Naive thymus-derived CD4-positive, alpha-beta T cell (primary cell): ENCODE measurements around the gene HPS4. TPM values are rescaled to one million over a fixed set of nuclear protein-coding genes. Genes with fewer than 3 reads are reported as not detected.
"Not testable (repeated sequence)": the region's sequence is repeated elsewhere in the genome, so short reads cannot be mapped to it uniquely, and the experiment has no call there.

Experiments
- ATAC-seq: fragments of 150-1000 bp; cut with Tn5 transposase; 2 replicates; pipeline ENCODE4 v1.10.0; 2021; ENCODE audit warnings: mild to moderate bottlenecking, moderate library complexity
- CTCF ChIA-PET: fragments of 350-600 bp; sonication (Branson Sonifier 250); formaldehyde crosslinking; loops from one replicate; lab custom pipeline; 2021; ENCODE audit warnings: antibody characterized with exemption; lab: Charles Lee
- POLR2A ChIA-PET: fragments of 350-600 bp; sonication (Branson Sonifier 250); formaldehyde crosslinking; loops from one replicate; lab custom pipeline; 2021; ENCODE audit warnings: antibody characterized with exemption, inconsistent platforms; lab: Charles Lee
- DNase-seq, 9 donors: peaks; one replicate each; pipeline versions ENCODE4 v3.0.0 to v3.0.0-alpha.2; 2020 to 2022; ENCODE audit warnings: mixed read lengths in 1 of 9
- H3K27ac ChIP-seq: one replicate; pipeline ENCODE4 v1.7.0; 2013; ENCODE audit warnings: mild to moderate bottlenecking, low read depth, low read length, moderate library complexity
- H3K27me3 ChIP-seq, 2 donors: one replicate each; pipeline ENCODE4 v1.7.0; 2013; ENCODE audit warnings: low read length in 2 of 2, mild to moderate bottlenecking in 2 of 2, moderate library complexity in 2 of 2; ENCODE audit not compliant: control insufficient read depth in 2 of 2, insufficient read depth in 2 of 2
- H3K36me3 ChIP-seq, 3 experiments: 1 replicate in 2 of 3; 2 replicates in 1 of 3; pipeline ENCODE4 v1.7.0; 2013; ENCODE audit warnings: low read length in 3 of 3, mild to moderate bottlenecking in 3 of 3, moderate library complexity in 1 of 3; ENCODE audit not compliant: insufficient read depth in 3 of 3, control insufficient read depth in 2 of 3
- H3K4me1 ChIP-seq, 2 donors: one replicate each; pipeline ENCODE4 v1.7.0; 2013; ENCODE audit warnings: low read length in 2 of 2, mild to moderate bottlenecking in 2 of 2, moderate library complexity in 1 of 2; ENCODE audit not compliant: control insufficient read depth in 2 of 2, insufficient read depth in 2 of 2
- H3K4me3 ChIP-seq: 2 replicates; pipeline ENCODE4 v1.7.0; 2013; ENCODE audit warnings: mild to moderate bottlenecking, low read length
- H3K9me3 ChIP-seq, 3 experiments: 1 replicate in 2 of 3; 2 replicates in 1 of 3; pipeline ENCODE4 v1.7.0; 2013; ENCODE audit warnings: low read length in 3 of 3; ENCODE audit not compliant: control insufficient read depth in 2 of 3
- H3K27ac Mint-ChIP-seq, 9 donors: one replicate each; pipeline ENCODE4 v1.8.0; 2020 to 2022; ENCODE audit warnings: mixed read lengths in 9 of 9, mild to moderate bottlenecking in 8 of 9, moderate library complexity in 5 of 9, inconsistent platforms in 2 of 9
- H3K27me3 Mint-ChIP-seq, 5 donors: one replicate each; pipeline ENCODE4 v1.8.0; 2021 to 2022; ENCODE audit warnings: mixed read lengths in 5 of 5, mild to moderate bottlenecking in 1 of 5
- H3K36me3 Mint-ChIP-seq, 5 donors: one replicate each; pipeline ENCODE4 v1.8.0; 2020 to 2022; ENCODE audit warnings: mixed read lengths in 5 of 5, mild to moderate bottlenecking in 3 of 5, inconsistent platforms in 1 of 5
- H3K4me1 Mint-ChIP-seq, 7 donors: one replicate each; pipeline ENCODE4 v1.8.0; 2020 to 2022; ENCODE audit warnings: mixed read lengths in 7 of 7, mild to moderate bottlenecking in 3 of 7, inconsistent platforms in 1 of 7
- H3K4me3 Mint-ChIP-seq, 10 donors: one replicate each; pipeline ENCODE4 v1.8.0; 2020 to 2022; ENCODE audit warnings: mild to moderate bottlenecking in 10 of 10, mixed read lengths in 10 of 10, moderate library complexity in 6 of 10, inconsistent platforms in 2 of 10
- H3K9me3 Mint-ChIP-seq, 11 donors: one replicate each; pipeline ENCODE4 v1.8.0; 2020 to 2022; ENCODE audit warnings: mixed read lengths in 11 of 11, mild to moderate bottlenecking in 4 of 11, inconsistent platforms in 1 of 11, moderate library complexity in 1 of 11
- intact Hi-C, 2 donors: fragments of 100-400 bp; cut with micrococcal nuclease; formaldehyde crosslinking; loops; one replicate each; pipeline ENCODE4 v1.15.1; 2023
- polyA plus RNA-seq, 2 donors: library from polyadenylated mRNA; unstranded; fragments of 300-500 nt; fragmentation: Illumina TruSeq; gene quantifications; one replicate each; pipeline ENCODE4 v1.2.3, GENCODE V29; 2021
- total RNA-seq, 6 experiments: library from RNA in 5 of 6; stranded (reverse) in 5 of 6; gene quantifications; 1 replicate in 5 of 6; 2 replicates in 1 of 6; pipeline ENCODE4 v1.2.3 and lab custom pipeline; 2021 to 2026

The HPS4 gene
- total and polyA plus RNA-seq, 7 experiments from 2014 or later, result 21.5 to 64.3 (median 53.6) TPM

DNA sequence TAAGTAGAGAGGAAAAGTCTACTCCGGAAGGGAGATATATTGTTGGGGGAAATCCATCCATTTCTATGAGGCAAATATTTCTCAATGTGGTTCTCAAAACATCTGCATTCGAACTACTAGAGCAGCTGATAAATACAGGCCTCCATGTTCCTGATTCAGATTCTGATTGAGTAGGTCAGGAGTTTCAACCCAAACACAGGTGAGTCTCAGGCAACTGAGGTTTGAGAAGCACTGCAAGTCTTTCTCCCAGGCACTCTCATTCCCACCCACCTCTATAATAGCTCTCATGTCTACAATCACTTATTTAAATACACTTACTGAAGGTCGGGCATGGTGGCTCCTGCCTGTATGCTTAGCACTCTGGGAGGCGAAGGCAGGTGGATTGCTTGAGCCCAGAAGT is 69.2 kb downstream of the HPS4 start:
- Mint-ChIP-seq H3K4me3 (no peak overlapping the region), H3K9me3 (peaks cover 0 to 3% (median 0%) of the 10 kb centered on the region in 11 donors), H3K36me3 (no peaks in the 10 kb centered on the region), H3K4me1 (peaks cover 0 to 2% (median 0%) of the 10 kb centered on the region in 7 donors), H3K27ac (no peak overlapping the region), H3K27me3 (peaks cover 0 to 36% (median 4%) of the 10 kb centered on the region in 5 donors)
- Histone ChIP-seq H3K27ac (no peak overlapping the region), H3K36me3 (no peaks in the 10 kb centered on the region), H3K9me3 (no peaks in the 10 kb centered on the region), H3K4me3 (no peak overlapping the region), H3K4me1 (no peaks in the 10 kb centered on the region), H3K27me3 (no peaks in the 10 kb centered on the region)
- intact Hi-C loops, result no loop called here
- DNase-seq, result no peak
- ChIA-PET POLR2A (no interaction called here), CTCF (no interaction called here)
- no peak for ATAC-seq

- no peaks in the 10 kb centered on the region for H3K4me1 Mint-ChIP-seq
- DNase-seq (no peak), ATAC-seq (no peak)
- H3K4me1 ChIP-seq, result no peaks in the 10 kb centered on the region
- H3K4me3 Mint-ChIP-seq, result no peak overlapping the region
- H3K27me3 ChIP-seq, result no peaks in the 10 kb centered on the region
- no peak overlapping the region for H3K27ac Mint-ChIP-seq
- H3K9me3 ChIP-seq, result no peaks in the 10 kb centered on the region
- H3K36me3 ChIP-seq, result no peaks in the 10 kb centered on the region
- peaks cover 0 to 18% (median 5%) of the 10 kb centered on the region in 5 donors for H3K27me3 Mint-ChIP-seq
- no peaks in the 10 kb centered on the region for H3K36me3 Mint-ChIP-seq
- H3K4me3 ChIP-seq, result no peak overlapping the region
- CTCF ChIA-PET, result no interaction called here
- H3K9me3 Mint-ChIP-seq, result no peaks in the 10 kb centered on the region
- intact Hi-C loops, result no loop called here
- no peak overlapping the region for H3K27ac ChIP-seq
- POLR2A ChIA-PET, result interaction anchor here (0.7 to 0.8 kb wide), 2 partner anchors 18 to 76 kb away, joined by 3 read pairs; no protein-coding TSS in a partner anchor
These were observed 73.2 kb downstream of the HPS4 start for GRCh38 chr22:26410386-26410785.

- no peak overlapping the region for H3K4me3 ChIP-seq
- ATAC-seq, result no peak
- no peaks in the 10 kb centered on the region for H3K4me1 ChIP-seq
- H3K36me3 Mint-ChIP-seq, result no peaks in the 10 kb centered on the region
- H3K27me3 Mint-ChIP-seq, result peaks cover 0 to 18% (median 5%) of the 10 kb centered on the region in 5 donors
- no peak overlapping the region for H3K4me3 Mint-ChIP-seq
- intact Hi-C loops, result no loop called here
- DNase-seq, result no peak
- H3K36me3 ChIP-seq, result no peaks in the 10 kb centered on the region
- no peak overlapping the region for H3K27ac Mint-ChIP-seq
- no peaks in the 10 kb centered on the region for H3K9me3 ChIP-seq
- ChIA-PET POLR2A (no interaction called here), CTCF (no interaction called here)
- H3K27ac ChIP-seq, result no peak overlapping the region
- no peaks in the 10 kb centered on the region for H3K27me3 ChIP-seq
- peaks cover 0 to 2% (median 0%) of the 10 kb centered on the region in 7 donors for H3K4me1 Mint-ChIP-seq
- no peaks in the 10 kb centered on the region for H3K9me3 Mint-ChIP-seq
These were observed 73.8 kb downstream of the HPS4 start for GRCh38 chr22:26409719-26410335.

DNA sequence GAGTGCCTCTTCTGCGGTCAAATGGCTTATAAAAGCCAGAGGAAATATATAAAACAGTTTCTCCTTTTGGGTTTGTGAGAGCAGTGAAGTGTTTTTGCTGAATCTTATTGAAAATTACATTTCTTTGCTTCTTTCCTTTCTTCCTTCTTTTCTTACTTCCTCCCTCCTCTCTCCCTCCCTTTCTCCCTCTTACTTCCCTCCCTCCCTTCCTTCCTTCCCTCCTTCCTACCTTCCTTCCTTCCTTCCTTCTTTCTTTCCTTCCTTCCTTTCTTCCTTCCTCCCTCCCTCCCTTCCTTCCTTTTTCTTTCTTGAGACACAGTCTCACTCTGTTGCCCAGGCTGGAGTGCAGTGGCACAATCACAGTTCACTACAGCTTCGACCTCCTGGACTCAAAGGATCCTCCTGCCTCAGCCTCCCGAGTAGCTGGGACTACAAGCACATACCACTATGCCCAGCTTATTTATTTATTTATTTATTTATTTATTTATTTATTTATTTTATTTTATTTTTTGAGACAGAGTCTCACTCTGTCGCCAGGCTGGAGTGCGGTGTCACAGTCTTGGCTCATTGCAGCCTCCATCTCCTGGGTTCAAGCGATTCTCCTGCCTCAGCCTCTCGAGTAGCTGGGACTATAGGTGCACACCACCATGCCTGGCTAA is 74.9 kb downstream of the HPS4 start:
- CTCF ChIA-PET, H3K36me3 Mint-ChIP-seq, ATAC-seq, POLR2A ChIA-PET, H3K9me3 ChIP-seq, H3K4me3 ChIP-seq, H3K27me3 ChIP-seq, DNase-seq, H3K27ac Mint-ChIP-seq, H3K4me1 ChIP-seq, H3K36me3 ChIP-seq, H3K4me3 Mint-ChIP-seq, intact Hi-C loops, H3K9me3 Mint-ChIP-seq, H3K27ac ChIP-seq: not testable (repeated sequence)
- peaks cover 0 to 10% (median 0%) of the 10 kb centered on the region in 7 donors for H3K4me1 Mint-ChIP-seq
- peaks cover 0 to 16% (median 5%) of the 10 kb centered on the region in 5 donors for H3K27me3 Mint-ChIP-seq

GRCh38 chr22:26406118-26406517 is 77.5 kb downstream of the HPS4 start:
- Histone ChIP-seq H3K27me3 (no peaks in the 10 kb centered on the region), H3K4me1 (no peaks in the 10 kb centered on the region), H3K36me3 (no peaks in the 10 kb centered on the region), H3K27ac (no peak overlapping the region), H3K9me3 (no peaks in the 10 kb centered on the region), H3K4me3 (no peak overlapping the region)
- DNase-seq, result no peak
- Mint-ChIP-seq H3K9me3 (no peaks in the 10 kb centered on the region), H3K36me3 (no peaks in the 10 kb centered on the region), H3K4me3 (no peak overlapping the region), H3K4me1 (peaks cover 0 to 10% (median 0%) of the 10 kb centered on the region in 7 donors), H3K27me3 (peaks cover 0 to 25% (median 11%) of the 10 kb centered on the region in 5 donors), H3K27ac (no peak overlapping the region)
- CTCF ChIA-PET, result no interaction called here
- POLR2A ChIA-PET, result no interaction called here
- ATAC-seq, result no peak
- intact Hi-C loops, result no loop called here

DNA sequence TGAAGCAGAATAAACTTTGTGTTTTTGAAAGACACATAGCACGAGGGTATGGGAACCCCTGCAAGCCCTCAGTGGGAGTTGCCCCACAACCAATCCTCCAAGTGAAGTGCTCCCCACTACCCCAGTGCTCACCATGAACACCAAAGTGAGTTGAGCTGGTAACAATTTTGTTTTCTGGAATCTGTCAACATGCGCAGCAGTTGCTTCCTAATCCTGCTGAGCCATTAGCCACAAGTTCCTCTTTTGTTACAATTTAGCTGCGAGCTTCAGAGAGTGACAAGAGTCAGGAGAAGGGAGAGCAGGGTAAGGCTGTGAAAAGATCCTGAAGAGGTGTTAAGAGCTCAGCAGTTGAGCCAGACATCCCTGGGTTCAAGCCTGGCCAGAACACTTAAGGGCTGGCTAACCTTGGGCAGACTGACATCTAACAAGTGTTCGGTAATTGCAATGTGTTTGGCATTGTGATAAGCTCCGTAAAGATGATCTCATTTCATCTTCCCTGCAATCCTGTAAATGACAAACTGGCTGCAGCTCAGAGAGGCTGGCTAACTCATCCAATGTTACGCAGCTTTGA is 78.6 kb downstream of the HPS4 start:
- no peaks in the 10 kb centered on the region for H3K27me3 ChIP-seq
- Mint-ChIP-seq H3K27me3 (peaks cover 0 to 25% (median 11%) of the 10 kb centered on the region in 5 donors), H3K4me3 (no peak overlapping the region), H3K27ac (no peak overlapping the region), H3K9me3 (no peaks in the 10 kb centered on the region), H3K4me1 (peaks cover 0 to 10% (median 0%) of the 10 kb centered on the region in 7 donors), H3K36me3 (no peaks in the 10 kb centered on the region)
- H3K4me1 ChIP-seq, result no peaks in the 10 kb centered on the region
- no peak overlapping the region for H3K4me3 ChIP-seq
- no peaks in the 10 kb centered on the region for H3K36me3 ChIP-seq
- no peak overlapping the region for H3K27ac ChIP-seq
- POLR2A ChIA-PET, result no interaction called here
- peak; percentile 57 for ATAC-seq
- intact Hi-C loops, result no loop called here
- DNase-seq, result no peak
- no peaks in the 10 kb centered on the region for H3K9me3 ChIP-seq
- CTCF ChIA-PET, result interaction anchor here (0.7 kb wide), 1 partner anchor 275 kb away, joined by 3 read pairs; no protein-coding TSS in a partner anchor
